GM23338 (cell line): ENCODE results near the gene GAN. TPM values are rescaled to one million over a fixed set of nuclear protein-coding genes. Genes with fewer than 3 reads are reported as not detected.

ENCODE experiments used
- ATAC-seq: fragments of 200-7000 bp; cut with Tn5 transposase; 3 replicates; pipeline ENCODE4 v1.9.1; 2020
- DNase-seq: peaks from one replicate; pipeline ENCODE4 v3.0.0-alpha.2; 2015; ENCODE audit warnings: low spot score
- H2AFZ ChIP-seq: fragments of 200-600 bp; sonication (generic); 2 replicates; pipeline ENCODE4 v1.8.0; 2016; ENCODE audit warnings: antibody characterized with exemption, mild to moderate bottlenecking, moderate library complexity
- H3F3A ChIP-seq: fragments of 200-600 bp; sonication (generic); replicated peaks from 2 replicates; pipeline ENCODE4 v1.8.0; 2017; ENCODE audit warnings: antibody characterized with exemption, mixed run types, low read depth
- H3K27ac ChIP-seq: fragments of 200-600 bp; sonication (generic); 2 replicates; pipeline ENCODE4 v1.6.1; 2016; ENCODE audit warnings: low read depth
- H3K27me3 ChIP-seq: fragments of 200-600 bp; sonication (generic); 2 replicates; pipeline ENCODE4 v1.8.0; 2016; ENCODE audit warnings: mild to moderate bottlenecking, mixed run types, moderate library complexity; ENCODE audit not compliant: insufficient read depth
- H3K36me3 ChIP-seq: fragments of 200-600 bp; sonication (generic); 2 replicates; pipeline ENCODE4 v1.8.0; 2016; ENCODE audit warnings: mild to moderate bottlenecking; ENCODE audit not compliant: insufficient read depth
- H3K4me1 ChIP-seq: fragments of 200-600 bp; sonication (generic); 2 replicates; pipeline ENCODE4 v1.8.0; 2016; ENCODE audit warnings: mild to moderate bottlenecking, moderate library complexity; ENCODE audit not compliant: insufficient read depth
- H3K4me2 ChIP-seq: fragments of 200-600 bp; sonication (generic); 2 replicates; pipeline ENCODE4 v1.7.1; 2017; ENCODE audit warnings: mixed run types
- H3K4me3 ChIP-seq: fragments of 200-600 bp; sonication (generic); 2 replicates; pipeline ENCODE4 v1.6.1; 2016; ENCODE audit warnings: mixed run types
- H3K79me2 ChIP-seq: fragments of 200-600 bp; sonication (generic); replicated peaks from 2 replicates; pipeline ENCODE4 v1.8.0; 2017; ENCODE audit warnings: mild to moderate bottlenecking; ENCODE audit not compliant: insufficient read depth
- H3K9me2 ChIP-seq: fragments of 200-600 bp; sonication (generic); 2 replicates; pipeline ENCODE4 v1.8.0; 2017; ENCODE audit not compliant: insufficient read depth
- H4K20me1 ChIP-seq: fragments of 200-600 bp; sonication (generic); replicated peaks from 2 replicates; pipeline ENCODE4 v1.8.0; 2017; ENCODE audit warnings: mild to moderate bottlenecking; ENCODE audit not compliant: insufficient read depth
- H3K27ac Mint-ChIP-seq: 2 replicates; pipeline ENCODE4 v1.8.0; 2020; ENCODE audit warnings: inconsistent platforms, mild to moderate bottlenecking, moderate library complexity, mixed read lengths
- H3K27me3 Mint-ChIP-seq: 3 replicates; pipeline ENCODE4 v1.8.0; 2022; ENCODE audit warnings: low read depth, mild to moderate bottlenecking, moderate library complexity, mixed read lengths, inconsistent platforms; ENCODE audit not compliant: insufficient read depth, poor library complexity
- H3K36me3 Mint-ChIP-seq: 3 replicates; pipeline ENCODE4 v1.8.0; 2021; ENCODE audit warnings: low read depth, mild to moderate bottlenecking, inconsistent platforms, moderate library complexity, mixed read lengths
- H3K4me1 Mint-ChIP-seq: 3 replicates; pipeline ENCODE4 v1.8.0; 2020; ENCODE audit warnings: mild to moderate bottlenecking, inconsistent platforms, mixed read lengths
- H3K4me3 Mint-ChIP-seq: 3 replicates; pipeline ENCODE4 v1.8.0; 2021; ENCODE audit warnings: moderate library complexity, mild to moderate bottlenecking, inconsistent platforms, mixed read lengths
- H3K9me3 Mint-ChIP-seq: 3 replicates; pipeline ENCODE4 v1.8.0; 2020; ENCODE audit warnings: moderate library complexity, mild to moderate bottlenecking, inconsistent platforms, mixed read lengths
- CREB1 ChIP-seq: fragments of 250-450 bp; sonication (Bioruptor Pico); IDR thresholded peaks from 2 replicates; pipeline ENCODE4 v1.5.0; 2020; ENCODE audit warnings: low read depth, mild to moderate bottlenecking, moderate library complexity
- CTCF ChIP-seq, 2 experiments: fragments of 200-600 bp in 1 of 2; sonication (generic) in 1 of 2; conservative IDR thresholded peaks; 2 replicates each; pipeline versions ENCODE4 v1.5.1 to v1.6.1; 2016 to 2017; ENCODE audit warnings: antibody characterized with exemption in 2 of 2, low read depth in 2 of 2, mild to moderate bottlenecking in 2 of 2, moderate library complexity in 1 of 2
- ETS1 ChIP-seq: IDR thresholded peaks from 2 replicates; pipeline ENCODE4 v1.6.1; 2016; ENCODE audit warnings: antibody characterized with exemption
- EZH2 ChIP-seq: fragments of 200-600 bp; sonication (generic); IDR thresholded peaks from one replicate; pipeline ENCODE4 v1.8.0; 2017; ENCODE audit warnings: antibody characterized with exemption, mild to moderate bottlenecking, low read depth; ENCODE audit not compliant: unreplicated experiment
- EZH2phosphoT487 ChIP-seq: fragments of 200-600 bp; sonication (generic); IDR thresholded peaks from one replicate; pipeline ENCODE4 v1.8.1; 2018; ENCODE audit warnings: antibody characterized with exemption; ENCODE audit not compliant: unreplicated experiment
- JUNB ChIP-seq: IDR thresholded peaks from one replicate; pipeline ENCODE4 v1.6.1; 2016; ENCODE audit warnings: antibody characterized with exemption; ENCODE audit not compliant: unreplicated experiment
- NANOG ChIP-seq: IDR thresholded peaks from 2 replicates; pipeline ENCODE4 v1.6.1; 2016; ENCODE audit warnings: antibody characterized with exemption, borderline replicate concordance
- POLR2AphosphoS5 ChIP-seq: IDR thresholded peaks from 2 replicates; pipeline ENCODE4 v1.6.1; 2016; ENCODE audit warnings: antibody characterized with exemption, low read depth
- REST ChIP-seq: IDR thresholded peaks from one replicate; pipeline ENCODE4 v1.6.1; 2018; ENCODE audit warnings: antibody characterized with exemption; ENCODE audit not compliant: unreplicated experiment
- STAT1 ChIP-seq: IDR thresholded peaks from one replicate; pipeline ENCODE4 v1.6.1; 2016; ENCODE audit warnings: antibody characterized with exemption; ENCODE audit not compliant: unreplicated experiment
- ZNF114 ChIP-seq: fragments of 250-450 bp; sonication (Bioruptor Pico); IDR thresholded peaks from 2 replicates; pipeline ENCODE4 v1.5.0; 2020; ENCODE audit warnings: mild to moderate bottlenecking, moderate library complexity
- ZNF331 ChIP-seq: fragments of 250-450 bp; sonication (Bioruptor Pico); IDR thresholded peaks from 2 replicates; pipeline ENCODE4 v1.5.0; 2020; ENCODE audit warnings: low read depth, mild to moderate bottlenecking, moderate library complexity
- ZNF462 ChIP-seq: fragments of 250-450 bp; sonication (Bioruptor Pico); IDR thresholded peaks from 2 replicates; pipeline ENCODE4 v1.5.0; 2020; ENCODE audit warnings: mild to moderate bottlenecking, moderate library complexity
- polyA plus RNA-seq: library from polyadenylated mRNA; unstranded; fragments of >200 nt; fragmentation: Nextera tagmentation; extraction: Ambion mirVana; gene quantifications from 2 replicates; pipeline ENCODE4 v1.2.1, GENCODE V29; 2016
- total RNA-seq: library from RNA; depleted of rRNA; stranded (reverse); fragments of >200 nt; shearing (Covaris generic); gene quantifications from 2 replicates; pipeline ENCODE4 v1.2.3, GENCODE V29; 2014

The GAN gene
- total and polyA plus RNA-seq, 2 experiments from 2014 or later = 8.1 to 28.5 TPM

GRCh38 chr16:81394416-81394815, 79.7 kb downstream of the GAN start:
- Mint-ChIP-seq H3K27ac (no peak overlapping the region), H3K36me3 (peaks cover 11% of the 10 kb centered on the region), H3K4me1 (no peaks in the 10 kb centered on the region; the same call in 2 of the 3 replicates), H3K9me3 (no peaks in the 10 kb centered on the region), H3K27me3 (peaks cover 4% of the 10 kb centered on the region), H3K4me3 (no peak overlapping the region)
- Histone ChIP-seq H3K27me3 (no peaks in the 10 kb centered on the region), H3K4me3 (no peak overlapping the region), H3K79me2 (no peaks in the 10 kb centered on the region), H2AFZ (no peak overlapping the region), H3K4me1 (no peaks in the 10 kb centered on the region), H3F3A (no peaks in the 10 kb centered on the region), H3K9me2 (no peaks in the 10 kb centered on the region), H3K36me3 (0 out of 2 replicates have a peak, but pooled peaks cover 4% of the 10 kb centered on the region), H3K4me2 (no peak overlapping the region), H3K27ac (no peak overlapping the region; the same call in 1 of the 2 replicates), H4K20me1 (0 out of 2 replicates have a peak, but pooled peaks cover 2% of the 10 kb centered on the region)
- TF ChIP-seq REST (no peak), ZNF331 (CRISPR knock-in tag) (no peak), ETS1 (no peak), STAT1 (no peak), CTCF (conservative IDR thresholded peaks at IDR 0.05; ENCODE audit: low read depth in 2 of 2) (no peak), NANOG (no peak), CREB1 (CRISPR knock-in tag) (no peak), POLR2AphosphoS5 (no peak), ZNF462 (CRISPR knock-in tag) (no peak), JUNB (no peak), EZH2phosphoT487 (no peak), EZH2 (no peak), ZNF114 (CRISPR knock-in tag) (no peak)
- DNase-seq (no peak), ATAC-seq (no peak)
